ENCODE measurements around the gene DHRS9.
"Not testable (repeated sequence)": the region's sequence is repeated elsewhere in the genome, so short reads cannot be mapped to it uniquely, and the experiment has no call there.

The DHRS9 gene

GRCh38 chr2:169095621-169096105 lies 26.3 kb downstream of the DHRS9 start:
- no peak for DNase-seq

DNA sequence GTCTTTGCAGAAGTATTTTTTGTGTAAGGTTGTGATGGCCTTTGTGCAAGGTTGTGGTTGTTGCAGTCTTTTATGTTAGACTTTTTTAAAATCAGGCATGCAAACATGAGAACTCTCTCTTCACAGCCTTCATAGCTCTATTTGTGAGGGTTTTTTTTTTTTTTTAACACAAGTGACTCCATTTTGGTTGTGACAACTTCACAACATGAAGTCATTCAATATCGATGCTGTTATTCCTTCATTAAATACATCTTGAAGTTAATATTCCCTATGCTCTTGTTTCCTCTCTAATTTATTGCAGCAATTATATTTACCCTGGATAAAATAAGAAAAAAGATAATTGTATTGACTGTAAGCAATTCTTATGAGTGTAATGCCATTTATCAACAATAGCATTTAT lies 35.5 kb downstream of the DHRS9 start:
- no peak for DNase-seq

GRCh38 chr2:169105476-169105875 lies 36.1 kb downstream of the DHRS9 start:
- DNase-seq: no peak

- DNase-seq: no peak
These were observed 36.8 kb downstream of the DHRS9 start for GRCh38 chr2:169106134-169106533.

- no peak for DNase-seq
These were observed 37.5 kb downstream of the DHRS9 start for GRCh38 chr2:169106563-169107545.

- DNase-seq: no peak
These were observed 38.3 kb downstream of the DHRS9 start for GRCh38 chr2:169107645-169108044.

DNA sequence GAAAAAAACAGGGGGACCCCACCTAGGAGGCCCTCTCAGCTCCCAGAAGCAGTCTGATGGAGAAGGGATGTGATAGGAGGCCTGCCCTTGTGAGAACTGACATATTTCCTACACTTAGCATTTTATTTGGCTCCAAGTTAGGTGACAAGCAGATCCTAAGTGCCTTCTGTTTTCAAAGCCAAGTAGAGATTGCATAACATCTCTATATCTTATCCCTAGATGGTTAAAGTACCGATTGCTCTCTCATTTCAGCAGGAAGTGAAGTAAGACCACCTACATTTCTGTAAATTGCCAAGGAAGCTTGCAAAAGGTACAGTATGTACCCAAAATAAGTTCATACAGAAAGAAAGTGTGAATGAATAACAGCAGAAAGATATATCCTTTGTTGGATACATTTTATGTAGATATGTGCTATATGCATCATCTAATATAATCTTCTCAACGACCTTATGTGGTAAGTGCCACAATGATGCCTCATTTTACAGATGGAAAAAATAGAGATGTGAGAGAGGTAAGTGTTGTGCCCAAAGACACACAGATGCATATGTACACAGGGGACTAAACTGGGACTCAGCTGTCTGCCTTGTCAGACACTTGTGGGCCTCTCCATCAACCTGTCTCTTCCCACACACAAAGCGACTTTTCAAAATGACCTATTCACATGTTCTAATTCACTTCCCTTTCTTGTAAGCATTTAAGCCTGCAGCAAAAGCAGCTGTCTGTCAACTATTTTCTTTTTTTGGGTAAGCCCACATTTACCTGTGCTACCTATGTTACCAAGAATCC lies 38.9 kb downstream of the DHRS9 start:
- no peak for DNase-seq

DNA sequence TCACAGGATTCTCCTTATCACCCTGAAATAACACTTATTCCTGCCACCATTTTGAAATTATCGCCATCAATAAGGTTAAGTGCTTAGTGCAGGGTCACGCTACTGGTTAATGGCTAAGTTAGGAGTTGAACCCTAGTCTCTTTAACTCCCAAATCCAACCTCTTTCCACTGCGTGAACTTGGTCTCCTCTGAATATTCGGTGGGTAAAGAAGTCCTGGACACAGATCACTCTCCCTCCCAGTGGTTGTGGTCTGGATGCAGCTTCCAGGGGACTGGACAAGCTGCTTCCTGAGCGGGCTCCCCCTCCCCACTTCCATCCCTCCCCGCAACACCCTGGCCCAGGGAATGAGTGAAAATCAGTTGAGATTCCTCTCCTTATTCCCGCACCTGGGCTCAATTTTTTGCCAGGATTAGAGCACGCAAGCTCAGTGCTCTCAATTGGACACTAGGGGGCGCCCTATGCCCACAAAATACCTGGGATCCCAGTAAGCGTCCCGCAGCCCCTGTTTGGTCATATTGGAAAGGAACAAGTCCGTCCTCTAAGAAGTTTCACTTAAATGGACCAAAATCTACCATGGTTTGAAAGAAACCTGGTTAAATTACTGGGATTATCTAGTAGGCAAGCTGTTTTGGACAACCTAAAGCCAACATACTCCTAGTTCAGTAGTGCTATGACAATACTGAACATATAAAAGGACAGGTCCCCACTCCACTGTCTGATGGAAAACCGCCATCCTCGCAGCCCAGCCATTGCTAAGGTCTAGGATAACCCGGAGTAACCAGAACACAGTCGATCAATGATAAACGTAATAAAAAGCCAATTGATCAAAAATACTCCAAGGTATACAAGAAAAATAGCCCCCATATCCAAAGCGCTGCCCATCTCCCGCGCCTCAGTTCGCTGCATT lies 40.4 kb downstream of the DHRS9 start:
- DNase-seq: peak in 12 of 14 donors; percentile 15 to 80 (median 48)

DNA sequence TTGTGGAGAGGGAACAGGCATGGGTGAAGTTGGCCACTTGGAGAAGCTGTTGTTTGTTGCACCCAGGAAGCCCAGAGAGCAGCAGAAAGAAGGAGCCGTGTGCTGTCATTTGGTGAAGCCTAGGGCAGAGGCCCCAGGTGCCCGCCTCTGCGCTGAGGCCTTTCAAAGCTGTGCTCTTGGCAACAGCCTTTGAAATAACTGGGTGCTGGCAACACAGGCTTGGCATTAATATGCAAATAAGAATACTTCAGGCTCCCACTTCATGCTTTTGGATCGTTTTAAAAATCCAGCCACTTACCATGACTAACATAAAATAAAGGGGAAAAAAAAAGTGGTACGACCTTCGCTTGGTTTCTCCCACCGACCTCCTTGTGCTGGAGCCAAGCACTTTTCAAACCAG lies 41.1 kb downstream of the DHRS9 start:
- DNase-seq: no peak

DNA sequence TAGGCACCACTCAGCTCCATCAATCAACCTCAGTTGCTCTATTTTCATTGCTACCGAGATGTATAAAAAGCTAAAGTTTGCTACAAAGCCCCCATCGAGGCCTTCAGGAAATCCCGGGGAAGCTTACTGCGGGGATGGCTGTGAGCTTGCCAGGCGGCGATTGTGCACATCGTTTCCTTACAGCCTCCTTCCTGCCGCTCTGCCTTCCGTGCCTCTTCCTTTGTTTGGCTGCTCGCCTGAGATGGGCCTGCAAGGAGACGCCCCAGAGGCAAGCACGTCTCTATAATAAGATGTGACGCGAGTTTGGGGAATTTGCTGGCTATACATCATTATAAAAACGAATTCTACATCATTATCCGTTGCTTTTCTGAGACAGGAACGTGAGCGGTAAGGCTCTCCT lies 41.6 kb downstream of the DHRS9 start:
- no peak for DNase-seq

- DNase-seq: no peak
These were observed 43.5 kb downstream of the DHRS9 start for GRCh38 chr2:169112841-169113240.

- DNase-seq: no peak
These were observed 44.7 kb downstream of the DHRS9 start for GRCh38 chr2:169114056-169114455.

- no peak for DNase-seq
These were observed 47.0 kb downstream of the DHRS9 start for GRCh38 chr2:169116327-169116726.

GRCh38 chr2:169116993-169117392 lies 47.6 kb downstream of the DHRS9 start:
- no peak for DNase-seq

DNA sequence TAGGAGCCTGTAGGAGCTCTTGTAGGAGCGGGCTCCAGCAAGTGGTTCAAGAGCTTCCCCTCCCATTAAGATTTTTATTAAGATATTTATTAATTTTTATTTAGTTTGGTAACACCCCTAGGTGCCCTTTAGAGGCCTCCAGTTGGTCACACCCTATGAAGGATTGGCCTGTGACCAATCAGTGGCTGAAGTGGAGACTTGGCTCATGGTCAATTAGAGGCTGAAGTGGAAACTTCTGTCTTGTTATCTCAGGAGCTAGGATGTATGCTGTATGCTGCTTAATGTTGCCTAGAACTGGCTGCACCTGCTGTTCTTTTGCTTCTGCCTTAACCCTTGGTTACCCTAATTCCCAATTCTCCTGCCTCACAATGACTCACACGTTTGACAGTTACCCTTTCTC lies 48.7 kb downstream of the DHRS9 start:
- no peak for DNase-seq

DNA sequence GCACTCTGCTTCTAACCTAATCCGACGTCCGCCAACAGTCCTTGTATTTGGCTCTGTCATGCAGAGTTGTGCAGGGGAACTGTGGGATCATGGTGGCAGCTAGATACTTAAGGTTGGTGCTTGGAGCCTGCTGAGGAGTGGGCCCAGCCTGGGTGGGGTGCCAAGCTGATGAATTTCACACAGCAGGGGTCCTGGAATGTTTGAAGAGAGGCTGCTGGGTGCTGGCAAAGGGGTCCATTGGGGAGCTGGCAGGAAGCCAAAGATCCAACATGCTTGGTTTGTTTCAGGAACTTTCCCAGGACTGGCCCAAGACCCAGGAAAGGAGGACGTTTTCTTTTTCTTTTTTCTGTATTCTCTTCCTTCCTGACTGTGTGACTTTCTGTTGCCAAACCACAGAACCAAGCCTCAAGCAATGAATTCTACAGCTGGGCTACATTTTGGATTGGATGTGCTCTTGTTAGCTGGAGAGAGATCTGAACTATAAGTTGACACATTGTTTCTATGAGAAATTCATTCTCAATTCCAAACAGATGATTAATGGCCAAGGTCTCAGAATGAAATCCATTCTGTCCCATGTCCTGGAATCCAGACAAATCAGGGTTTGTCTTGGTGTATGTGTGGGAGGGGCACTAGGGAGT lies 49.9 kb downstream of the DHRS9 start:
- no peak for DNase-seq

GRCh38 chr2:169119851-169120250 lies 50.5 kb downstream of the DHRS9 start:
- no peak for DNase-seq

GRCh38 chr2:169129703-169130243 lies 60.4 kb downstream of the DHRS9 start:
- DNase-seq: no peak

GRCh38 chr2:169131587-169132512 lies 62.5 kb downstream of the DHRS9 start:
- peak in 1 of 14 donors; percentile 9 for DNase-seq

GRCh38 chr2:169134272-169134671 lies 64.9 kb downstream of the DHRS9 start:
- DNase-seq: not testable (repeated sequence)
